ENCODE data around the gene SURF2. TPM values are rescaled to one million over a fixed set of nuclear protein-coding genes. Genes with fewer than 3 reads are reported as not detected.
"Not testable (repeated sequence)": the region's sequence is repeated elsewhere in the genome, so short reads cannot be mapped to it uniquely, and the experiment has no call there.

Gene SURF2
- total RNA-seq, result 10 to 100 TPM in 1 of 2 donors, 1 to 10 TPM in 1; 9.4 to 18.7 TPM

- H3K9me3 ChIP-seq, result no peaks in the 10 kb centered on the region
- peak within 1 kb of the TSS; percentile 80 for H3K4me3 ChIP-seq
- H3K9ac ChIP-seq (ENCODE audit: low read depth in 2 of 2, low read length in 2 of 2), result peak within 1 kb of the TSS; percentile 76 to 81
- DNase-seq, result peak; percentile 91
- H3K4me1 ChIP-seq, result peaks cover 15% of the 10 kb centered on the region
- no peak for TF ChIP-seq CTCF (IDR thresholded peaks at IDR 0.05)
- peak within 1 kb of the TSS; percentile 55 for H3K27ac ChIP-seq
- intact Hi-C loops (cut with DNase I), result no loop called here
- H3K36me3 ChIP-seq, result peaks cover 5% of the 10 kb centered on the region
- H3K27me3 ChIP-seq, result no peaks in the 10 kb centered on the region
These were observed at the start of gene SURF2, which contains the start of gene SURF1 for GRCh38 chr9:133356391-133357091. TSS of gene SURF2 (plus strand) at chr9:133356550. CDS start at chr9:133356593, 43 bp downstream. TSS of gene SURF1 (minus strand) at chr9:133356487. CDS start at chr9:133356453, 34 bp downstream.

- no peaks in the 10 kb centered on the region for H3K36me3 ChIP-seq
- TF ChIP-seq CTCF (IDR thresholded peaks at IDR 0.05), result no peak
- intact Hi-C loops (cut with DNase I), result no loop called here
- H3K27me3 ChIP-seq, result no peaks in the 10 kb centered on the region
- no peaks in the 10 kb centered on the region for H3K4me1 ChIP-seq
- DNase-seq, result no peak
- no peak overlapping the region for H3K9ac ChIP-seq (ENCODE audit: low read depth in 2 of 2, low read length in 2 of 2)
- H3K4me3 ChIP-seq, result no peak overlapping the region
- H3K9me3 ChIP-seq, result no peaks in the 10 kb centered on the region
- no peak overlapping the region for H3K27ac ChIP-seq
These were observed 49.0 kb upstream of the SURF2 start for GRCh38 chr9:133307301-133307700.

GRCh38 chr9:133309608-133310007 lies 46.7 kb upstream of the SURF2 start:
- TF ChIP-seq CTCF (IDR thresholded peaks at IDR 0.05), result no peak
- intact Hi-C loops (cut with DNase I), result no loop called here
- no peak overlapping the region for H3K9ac ChIP-seq (ENCODE audit: low read depth in 2 of 2, low read length in 2 of 2)
- H3K36me3 ChIP-seq, result no peaks in the 10 kb centered on the region
- H3K4me1 ChIP-seq, result no peaks in the 10 kb centered on the region
- H3K4me3 ChIP-seq, result no peak overlapping the region
- no peaks in the 10 kb centered on the region for H3K9me3 ChIP-seq
- H3K27ac ChIP-seq, result no peak overlapping the region
- DNase-seq, result no peak
- no peaks in the 10 kb centered on the region for H3K27me3 ChIP-seq

- H3K27ac ChIP-seq, result no peak overlapping the region
- H3K27me3 ChIP-seq, result no peaks in the 10 kb centered on the region
- no peaks in the 10 kb centered on the region for H3K9me3 ChIP-seq
- H3K36me3 ChIP-seq, result no peaks in the 10 kb centered on the region
- H3K4me1 ChIP-seq, result no peaks in the 10 kb centered on the region
- intact Hi-C loops (cut with DNase I), result no loop called here
- H3K9ac ChIP-seq (ENCODE audit: low read depth in 2 of 2, low read length in 2 of 2), result no peak overlapping the region
- no peak for TF ChIP-seq CTCF (IDR thresholded peaks at IDR 0.05)
- no peak for DNase-seq
- no peak overlapping the region for H3K4me3 ChIP-seq
These were observed 40.4 kb upstream of the SURF2 start for GRCh38 chr9:133315997-133316396.

- H3K36me3 ChIP-seq; H3K9me3 ChIP-seq; H3K27ac ChIP-seq; H3K27me3 ChIP-seq; DNase-seq; intact Hi-C loops (cut with DNase I); H3K4me3 ChIP-seq; H3K9ac ChIP-seq (ENCODE audit: low read depth in 2 of 2, low read length in 2 of 2); H3K4me1 ChIP-seq: not testable (repeated sequence)
These were observed 38.8 kb upstream of the SURF2 start for GRCh38 chr9:133317551-133317950.

- no peak overlapping the region for H3K9ac ChIP-seq (ENCODE audit: low read depth in 2 of 2, low read length in 2 of 2)
- no peak for DNase-seq
- no peak for TF ChIP-seq CTCF (IDR thresholded peaks at IDR 0.05)
- H3K27me3 ChIP-seq, result no peaks in the 10 kb centered on the region
- intact Hi-C loops (cut with DNase I), result loop anchor here (10.0 kb wide), 1 partner anchor 86 kb away; no protein-coding TSS in a partner anchor
- H3K9me3 ChIP-seq, result no peaks in the 10 kb centered on the region
- no peak overlapping the region for H3K27ac ChIP-seq
- no peak overlapping the region for H3K4me3 ChIP-seq
- H3K4me1 ChIP-seq, result no peaks in the 10 kb centered on the region
- H3K36me3 ChIP-seq, result no peaks in the 10 kb centered on the region
These were observed 35.9 kb upstream of the SURF2 start for GRCh38 chr9:133320421-133320881.

Data from colonic mucosa (tissue), 4 donors.